PC-3 (cell line): ENCODE data around the gene PDSS1. TPM values are rescaled to one million over a fixed set of nuclear protein-coding genes. Genes with fewer than 3 reads are reported as not detected.

ENCODE experiments used
- ATAC-seq: fragments of 200-7000 bp; cut with Tn5 transposase; 2 replicates; pipeline ENCODE4 v1.9.1; 2020; ENCODE audit warnings: mild to moderate bottlenecking, moderate library complexity
- BruUV-seq: library from RNA; stranded (reverse); fragments of 400-500 nt; replicated peaks from 2 replicates; lab custom pipeline; 2021; lab: Mats Ljungman, UMichigan
- CTCF ChIA-PET: fragments of 300-600 bp; sonication (Branson Sonifier 250); formaldehyde crosslinking; loops from one replicate; lab custom pipeline; 2022; ENCODE audit warnings: antibody characterized with exemption; lab: Charles Lee
- POLR2A ChIA-PET: fragments of 300-600 bp; sonication (Branson Sonifier 250); formaldehyde crosslinking; loops from one replicate; lab custom pipeline; 2022; ENCODE audit warnings: antibody characterized with exemption; ENCODE audit not compliant: unreplicated experiment; lab: Charles Lee
- DNase-seq: peaks from one replicate; pipeline ENCODE4 v3.0.0-alpha.2; 2015
- H2AFZ ChIP-seq: fragments of 300-600 bp; sonication (generic); 2 replicates; pipeline ENCODE4 v1.6.0; 2016; ENCODE audit warnings: antibody characterized with exemption, low read length
- H3F3A ChIP-seq: fragments of 300-600 bp; sonication (generic); one replicate; pipeline ENCODE4 v1.6.0; 2017; ENCODE audit warnings: antibody characterized with exemption, low read length, control low read depth, mild to moderate bottlenecking; ENCODE audit not compliant: unreplicated experiment
- H3K27ac ChIP-seq: fragments of 300-600 bp; sonication (generic); 2 replicates; pipeline ENCODE4 v1.5.1; 2016; ENCODE audit warnings: mild to moderate bottlenecking, low read length
- H3K27me3 ChIP-seq: fragments of 300-600 bp; sonication (generic); 2 replicates; pipeline ENCODE4 v1.6.1; 2016; ENCODE audit warnings: low read length, mixed read lengths
- H3K36me3 ChIP-seq: fragments of 300-600 bp; sonication (generic); 2 replicates; pipeline ENCODE4 v1.6.1; 2016; ENCODE audit warnings: low read depth, mixed run types, low read length, mixed read lengths
- H3K4me1 ChIP-seq: fragments of 300-600 bp; sonication (generic); 2 replicates; pipeline ENCODE4 v1.5.1; 2016; ENCODE audit warnings: low read length; ENCODE audit not compliant: insufficient read depth
- H3K4me2 ChIP-seq: fragments of 300-600 bp; sonication (generic); 2 replicates; pipeline ENCODE4 v1.6.0; 2016; ENCODE audit warnings: low read length
- H3K4me3 ChIP-seq: fragments of 300-600 bp; sonication (generic); 2 replicates; pipeline ENCODE4 v1.5.1; 2016; ENCODE audit warnings: mild to moderate bottlenecking, low read length, mixed read lengths
- H3K79me2 ChIP-seq: fragments of 300-600 bp; sonication (generic); 2 replicates; pipeline ENCODE4 v1.6.1; 2017; ENCODE audit warnings: low read length, mixed read lengths
- H3K9ac ChIP-seq: fragments of 300-600 bp; sonication (generic); 2 replicates; pipeline ENCODE4 v1.6.0; 2016; ENCODE audit warnings: mild to moderate bottlenecking, low read length
- H3K9me2 ChIP-seq: fragments of 300-600 bp; sonication (generic); replicated peaks from 2 replicates; pipeline ENCODE4 v1.6.1; 2016; ENCODE audit warnings: mixed run types, low read length, mixed read lengths
- H3K9me3 ChIP-seq: fragments of 300-600 bp; sonication (generic); 2 replicates; pipeline ENCODE4 v1.6.1; 2016; ENCODE audit warnings: low read length, mixed read lengths
- H4K20me1 ChIP-seq: fragments of 300-600 bp; sonication (generic); 2 replicates; pipeline ENCODE4 v1.6.1; 2016; ENCODE audit warnings: low read length, mixed read lengths
- CTCF ChIP-seq: fragments of 300-600 bp; sonication (generic); conservative IDR thresholded peaks from 2 replicates; pipeline ENCODE4 v1.5.1; 2017; ENCODE audit warnings: antibody characterized with exemption, low read depth, mild to moderate bottlenecking, low read length
- EZH2 ChIP-seq: fragments of 300-600 bp; sonication (generic); IDR thresholded peaks from one replicate; pipeline ENCODE4 v1.6.1; 2017; ENCODE audit warnings: antibody characterized with exemption, mild to moderate bottlenecking, low read length; ENCODE audit not compliant: unreplicated experiment
- EZH2phosphoT487 ChIP-seq: fragments of 300-600 bp; sonication (generic); IDR thresholded peaks from 2 replicates; pipeline ENCODE4 v1.6.1; 2018; ENCODE audit warnings: mild to moderate bottlenecking, antibody characterized with exemption, low read length, borderline replicate concordance
- intact Hi-C: fragments of 100-400 bp; cut with micrococcal nuclease; formaldehyde crosslinking; loops from 2 replicates; pipeline ENCODE4 v1.9.0; 2023
- total RNA-seq: library from RNA; depleted of rRNA; stranded (reverse); fragments of >200 nt; gene quantifications from 2 replicates; pipeline ENCODE4 v1.2.3, GENCODE V29; 2014

The PDSS1 gene
- total RNA-seq, 1 experiment from 2014 or later, result 16.8 TPM

GRCh38 chr10:26700884-26701630, 3.6 kb downstream of the PDSS1 start:
- BruUV-seq, result no TSS peak
- Histone ChIP-seq H3K4me3 (no peak overlapping the region), H3K27ac (no peak overlapping the region), H3K9ac (no peak overlapping the region), H2AFZ (no peak overlapping the region), H3K27me3 (no peaks in the 10 kb centered on the region), H3K36me3 (no peaks in the 10 kb centered on the region), H4K20me1 (no peaks in the 10 kb centered on the region), H3F3A (no peaks in the 10 kb centered on the region), H3K9me3 (no peaks in the 10 kb centered on the region), H3K9me2 (no peaks in the 10 kb centered on the region), H3K4me1 (peaks cover 12% of the 10 kb centered on the region), H3K79me2 (peaks cover 57% of the 10 kb centered on the region), H3K4me2 (no peak overlapping the region)
- ChIA-PET POLR2A (no interaction called here), CTCF (no interaction called here)
- TF ChIP-seq CTCF (no peak), EZH2 (no peak), EZH2phosphoT487 (no peak)
- intact Hi-C loops, result no loop called here
- no peak for DNase-seq
- ATAC-seq, result no peak

- H4K20me1 ChIP-seq, result no peaks in the 10 kb centered on the region
- no peak for DNase-seq
- ATAC-seq, result no peak
- no peaks in the 10 kb centered on the region for H3K9me2 ChIP-seq
- no TSS peak for BruUV-seq
- no peak overlapping the region for H2AFZ ChIP-seq
- no peak overlapping the region for H3K27ac ChIP-seq
- 0 out of 2 replicates have a peak, but pooled peaks cover 4% of the 10 kb centered on the region for H3K36me3 ChIP-seq
- no peak overlapping the region for H3K4me2 ChIP-seq
- no peak overlapping the region for H3K9ac ChIP-seq
- ChIA-PET CTCF (no interaction called here), POLR2A (no interaction called here)
- no peaks in the 10 kb centered on the region for H3F3A ChIP-seq
- H3K4me1 ChIP-seq, result peaks cover 7% of the 10 kb centered on the region
- TF ChIP-seq EZH2phosphoT487, result no peak
- no peak for TF ChIP-seq CTCF
- TF ChIP-seq EZH2, result no peak
- peaks cover 52% of the 10 kb centered on the region for H3K79me2 ChIP-seq
- no peak overlapping the region for H3K4me3 ChIP-seq
- intact Hi-C loops, result no loop called here
- no peaks in the 10 kb centered on the region for H3K9me3 ChIP-seq
- no peaks in the 10 kb centered on the region for H3K27me3 ChIP-seq
These were observed 5.6 kb downstream of the PDSS1 start for GRCh38 chr10:26703096-26703495.

DNA sequence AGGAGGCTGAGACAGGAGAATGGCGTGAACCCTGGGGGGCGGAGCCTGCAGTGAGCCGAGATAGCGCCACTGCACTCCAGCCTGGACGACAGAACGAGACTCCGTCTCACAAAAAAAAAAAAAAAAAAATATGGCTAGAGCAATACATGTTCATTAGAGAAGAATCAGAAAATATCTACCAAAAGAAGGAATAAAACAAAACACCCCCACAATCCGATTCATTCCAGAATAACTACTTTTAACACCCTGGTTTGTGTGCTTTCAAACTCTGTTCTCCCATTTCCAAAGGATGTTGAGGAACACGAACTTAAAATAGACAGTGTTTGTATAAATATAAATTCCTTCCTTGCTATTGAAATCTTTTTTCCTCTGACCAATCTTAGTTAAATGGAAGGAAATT, 6.5 kb downstream of the PDSS1 start:
- H3K9ac ChIP-seq, result no peak overlapping the region
- no peaks in the 10 kb centered on the region for H3K9me2 ChIP-seq
- H3K36me3 ChIP-seq, result 0 out of 2 replicates have a peak, but pooled peaks cover 4% of the 10 kb centered on the region
- H3K4me2 ChIP-seq, result no peak overlapping the region
- H3K9me3 ChIP-seq, result no peaks in the 10 kb centered on the region
- H3F3A ChIP-seq, result no peaks in the 10 kb centered on the region
- ATAC-seq, result no peak
- no peak overlapping the region for H3K27ac ChIP-seq
- H4K20me1 ChIP-seq, result no peaks in the 10 kb centered on the region
- H3K4me1 ChIP-seq, result peaks cover under 1% of the 10 kb centered on the region
- intact Hi-C loops, result no loop called here
- ChIA-PET CTCF (no interaction called here), POLR2A (no interaction called here)
- H3K79me2 ChIP-seq, result peaks cover 43% of the 10 kb centered on the region
- H3K4me3 ChIP-seq, result no peak overlapping the region
- DNase-seq, result no peak
- no peaks in the 10 kb centered on the region for H3K27me3 ChIP-seq
- H2AFZ ChIP-seq, result no peak overlapping the region
- TF ChIP-seq EZH2 (no peak), CTCF (no peak), EZH2phosphoT487 (no peak)
- BruUV-seq, result no TSS peak
